Measurements from ENCODE around the gene SRGAP3. TPM values are rescaled to one million over a fixed set of nuclear protein-coding genes. Genes with fewer than 3 reads are reported as not detected.
A peak's percentile ranks its signal among the peaks of the same experiment; 100 is the strongest.

Gene SRGAP3
- total and polyA plus RNA-seq, 2 donors (not counting 1 experiment from before 2014, with no cell fraction given): 0.92 to 12.4 TPM

- DNase-seq (ENCODE audit: low read depth in 2 of 2): peak in 1 of 2 donors; percentile 35
- Histone ChIP-seq H3K27ac (ENCODE audit: insufficient read depth, low read length) (no peak overlapping the region), H4K20me1 (ENCODE audit: control insufficient read depth, extremely low read depth, insufficient read depth, low read length) (no peaks in the 10 kb centered on the region)
These were observed 3.9 kb upstream of the SRGAP3 start for GRCh38 chr3:9253327-9253726.

GRCh38 chr3:9251055-9251786 is 1.8 kb upstream of the SRGAP3 start:
- Histone ChIP-seq H3K9me3 (ENCODE audit: control insufficient read depth, insufficient read depth, low read depth, low read length) (no peaks in the 10 kb centered on the region), H3K4me1 (ENCODE audit: control insufficient read depth, extremely low read depth, insufficient read depth, low read length) (no peaks in the 10 kb centered on the region), H3K4me3 (replicated peaks in 1 of 4; ENCODE audit: control extremely low read depth in 1 of 4, insufficient read depth in 1 of 4, low read depth in 3 of 4, low read length in 4 of 4) (no peak overlapping the region), H4K20me1 (ENCODE audit: control insufficient read depth, extremely low read depth, insufficient read depth, low read length) (no peaks in the 10 kb centered on the region), H3K27me3 (ENCODE audit: control insufficient read depth, insufficient read depth, low read length) (peaks cover 5% of the 10 kb centered on the region), H2AFZ (ENCODE audit: low read length) (no peak overlapping the region), H3K4me2 (ENCODE audit: extremely low read depth, insufficient read depth, low read length) (no peak overlapping the region), H3K27ac (ENCODE audit: insufficient read depth, low read length) (no peak overlapping the region), H3K36me3 (ENCODE audit: control insufficient read depth, insufficient read depth, low read length) (no peaks in the 10 kb centered on the region), H3K9ac (ENCODE audit: insufficient read depth, low read length) (no peak overlapping the region), H3K79me2 (ENCODE audit: control insufficient read depth, insufficient read depth, low read length) (no peaks in the 10 kb centered on the region)
- no peak for DNase-seq (ENCODE audit: low read depth in 2 of 2)
- no peak for TF ChIP-seq CTCF (conservative IDR thresholded peaks at IDR 0.05 in 1 of 2, IDR thresholded peaks at IDR 0.05 in 1 of 2; ENCODE audit: low read depth in 1 of 2, low read length in 2 of 2)
- TF ChIP-seq EZH2 (IDR thresholded peaks at IDR 0.05; ENCODE audit: low read length, missing control alignments): no peak

More at GRCh38 chr3:9253327-9253726, 3.9 kb upstream of the SRGAP3 start:
- Histone ChIP-seq H3K36me3 (ENCODE audit: control insufficient read depth, insufficient read depth, low read length) (no peaks in the 10 kb centered on the region), H3K9me3 (ENCODE audit: control insufficient read depth, insufficient read depth, low read depth, low read length) (no peaks in the 10 kb centered on the region), H3K4me1 (ENCODE audit: control insufficient read depth, extremely low read depth, insufficient read depth, low read length) (no peaks in the 10 kb centered on the region), H3K27me3 (ENCODE audit: control insufficient read depth, insufficient read depth, low read length) (no peaks in the 10 kb centered on the region), H3K79me2 (ENCODE audit: control insufficient read depth, insufficient read depth, low read length) (no peaks in the 10 kb centered on the region), H2AFZ (ENCODE audit: low read length) (no peak overlapping the region), H3K4me2 (ENCODE audit: extremely low read depth, insufficient read depth, low read length) (no peak overlapping the region), H3K9ac (ENCODE audit: insufficient read depth, low read length) (no peak overlapping the region), H3K4me3 (replicated peaks in 1 of 4; ENCODE audit: control extremely low read depth in 1 of 4, insufficient read depth in 1 of 4, low read depth in 3 of 4, low read length in 4 of 4) (no peak overlapping the region)
- TF ChIP-seq CTCF (conservative IDR thresholded peaks at IDR 0.05 in 1 of 2, IDR thresholded peaks at IDR 0.05 in 1 of 2; ENCODE audit: low read depth in 1 of 2, low read length in 2 of 2): no peak
- TF ChIP-seq EZH2 (IDR thresholded peaks at IDR 0.05; ENCODE audit: low read length, missing control alignments): no peak

GRCh38 chr3:9250236-9250635 is 790 bp upstream of the SRGAP3 start:
- Histone ChIP-seq H3K9me3 (ENCODE audit: control insufficient read depth, insufficient read depth, low read depth, low read length) (no peaks in the 10 kb centered on the region), H3K36me3 (ENCODE audit: control insufficient read depth, insufficient read depth, low read length) (no peaks in the 10 kb centered on the region), H3K27me3 (ENCODE audit: control insufficient read depth, insufficient read depth, low read length) (peaks cover 5% of the 10 kb centered on the region), H3K4me3 (replicated peaks in 1 of 4; ENCODE audit: control extremely low read depth in 1 of 4, insufficient read depth in 1 of 4, low read depth in 3 of 4, low read length in 4 of 4) (no peak overlapping the region), H4K20me1 (ENCODE audit: control insufficient read depth, extremely low read depth, insufficient read depth, low read length) (no peaks in the 10 kb centered on the region), H3K79me2 (ENCODE audit: control insufficient read depth, insufficient read depth, low read length) (no peaks in the 10 kb centered on the region), H3K9ac (ENCODE audit: insufficient read depth, low read length) (no peak overlapping the region), H3K27ac (ENCODE audit: insufficient read depth, low read length) (no peak overlapping the region), H3K4me1 (ENCODE audit: control insufficient read depth, extremely low read depth, insufficient read depth, low read length) (no peaks in the 10 kb centered on the region), H2AFZ (ENCODE audit: low read length) (no peak overlapping the region), H3K4me2 (ENCODE audit: extremely low read depth, insufficient read depth, low read length) (peak overlapping the region; percentile 85)
- no peak for DNase-seq (ENCODE audit: low read depth in 2 of 2)
- peak in 1 of 2 donors; percentile 4 for TF ChIP-seq CTCF (conservative IDR thresholded peaks at IDR 0.05 in 1 of 2, IDR thresholded peaks at IDR 0.05 in 1 of 2; ENCODE audit: low read depth in 1 of 2, low read length in 2 of 2)
- TF ChIP-seq EZH2 (IDR thresholded peaks at IDR 0.05; ENCODE audit: low read length, missing control alignments): no peak
